Endometrium (tissue), 2 donors: ENCODE results near the gene ANXA10.
"Not testable (repeated sequence)": the region's sequence is repeated elsewhere in the genome, so short reads cannot be mapped to it uniquely, and the experiment has no call there.

Experiments
- FAIRE-seq: peaks from 2 replicates; lab custom pipeline; 2012; peaks lifted over from hg19 to GRCh38; lab: Jason Lieb, UNC
- donor health status: control.
- donor health status: control.

Gene ANXA10

GRCh38 chr4:168092176-168092712, at the start of gene ANXA10:
Gene ANXA10, plus strand, starts transcription at chr4:168092537. Its CDS starts 164 bp downstream, at chr4:168092701.
- no peak for FAIRE-seq

- FAIRE-seq = no peak
These were observed 47.0 kb upstream of the ANXA10 start for GRCh38 chr4:168045354-168045753.

GRCh38 chr4:168050002-168050401, 42.3 kb upstream of the ANXA10 start:
- FAIRE-seq = no peak

GRCh38 chr4:168051526-168051925, 40.8 kb upstream of the ANXA10 start:
- no peak for FAIRE-seq

- no peak for FAIRE-seq
These were observed 34.9 kb upstream of the ANXA10 start for GRCh38 chr4:168057412-168057811.

GRCh38 chr4:168059251-168059650, 33.1 kb upstream of the ANXA10 start:
- no peak for FAIRE-seq

- no peak for FAIRE-seq
These were observed 29.3 kb upstream of the ANXA10 start for GRCh38 chr4:168063031-168063430.

- FAIRE-seq = no peak
These were observed 21.4 kb upstream of the ANXA10 start for GRCh38 chr4:168070903-168071302.

- FAIRE-seq = no peak
These were observed 21.0 kb upstream of the ANXA10 start for GRCh38 chr4:168071304-168071703.

GRCh38 chr4:168074861-168075260, 17.5 kb upstream of the ANXA10 start:
- FAIRE-seq = no peak

- FAIRE-seq = peak; percentile 88
These were observed 15.2 kb upstream of the ANXA10 start for GRCh38 chr4:168076989-168077725.

- no peak for FAIRE-seq
These were observed 14.6 kb upstream of the ANXA10 start for GRCh38 chr4:168077726-168078239.

GRCh38 chr4:168082379-168082778, 10.0 kb upstream of the ANXA10 start:
- no peak for FAIRE-seq

- FAIRE-seq = no peak
These were observed 3.6 kb downstream of the ANXA10 start for GRCh38 chr4:168095776-168096406.

GRCh38 chr4:168096407-168096784, 4.1 kb downstream of the ANXA10 start:
- no peak for FAIRE-seq

GRCh38 chr4:168097161-168097560, 4.8 kb downstream of the ANXA10 start:
- no peak for FAIRE-seq

GRCh38 chr4:168098248-168098717, 5.9 kb downstream of the ANXA10 start:
- no peak for FAIRE-seq

- no peak for FAIRE-seq
These were observed 6.9 kb downstream of the ANXA10 start for GRCh38 chr4:168099195-168099594.

GRCh38 chr4:168101026-168101425, 8.7 kb downstream of the ANXA10 start:
- no peak for FAIRE-seq

- FAIRE-seq = no peak
These were observed 10.1 kb downstream of the ANXA10 start for GRCh38 chr4:168102403-168102802.

- no peak for FAIRE-seq
These were observed 17.2 kb downstream of the ANXA10 start for GRCh38 chr4:168109527-168109926.

- FAIRE-seq = not testable (repeated sequence)
These were observed 20.7 kb downstream of the ANXA10 start for GRCh38 chr4:168113059-168113458.

- FAIRE-seq = no peak
These were observed 25.8 kb downstream of the ANXA10 start for GRCh38 chr4:168118116-168118655.
